K562 (cell line): ENCODE results near the gene CCDC102B. TPM values are rescaled to one million over a fixed set of nuclear protein-coding genes. Genes with fewer than 3 reads are reported as not detected.

Experiments
- FOXK2 ChIP-seq, 2 experiments: fragments of 450-650 bp; IDR thresholded peaks in 1 of 2; conservative IDR thresholded peaks in 1 of 2; 2 replicates each; pipeline ENCODE4 v1.6.1; 2016; ENCODE audit warnings: low read depth in 2 of 2, mild to moderate bottlenecking in 1 of 2
- GABPB2 ChIP-seq: fragments of 250-450 bp; sonication (Bioruptor Pico); conservative IDR thresholded peaks from 2 replicates; pipeline ENCODE4 v1.5.1; 2021; ENCODE audit warnings: mild to moderate bottlenecking
- MED1 ChIP-seq: sonication (generic); formaldehyde crosslinking; IDR thresholded peaks from 2 replicates; pipeline ENCODE4 v1.8.1; 2023; ENCODE audit warnings: missing genetic modification reagents, borderline replicate concordance
- MITF ChIP-seq: IDR thresholded peaks from 2 replicates; pipeline ENCODE4 v1.6.1; 2014; ENCODE audit warnings: antibody characterized with exemption
- NKRF ChIP-seq: fragments of 450-650 bp; IDR thresholded peaks from 2 replicates; pipeline ENCODE4 v1.6.1; 2016; ENCODE audit warnings: borderline replicate concordance
- SIN3B ChIP-seq: fragments of 450-650 bp; IDR thresholded peaks from 2 replicates; pipeline ENCODE4 v1.6.1; 2017; ENCODE audit warnings: low read depth, mild to moderate bottlenecking, moderate library complexity
- SRSF9 ChIP-seq: fragments of 200-400 bp; formaldehyde crosslinking; IDR thresholded peaks from 2 replicates; pipeline ENCODE4 v1.6.1; 2017; ENCODE audit warnings: low read depth, low read length, borderline replicate concordance
- ZC3H4 ChIP-seq: sonication (generic); formaldehyde crosslinking; IDR thresholded peaks from 2 replicates; pipeline ENCODE4 v1.9.0; 2021; ENCODE audit warnings: missing genetic modification reagents, borderline replicate concordance
- polyA plus RNA-seq, 8 experiments: library from polyadenylated mRNA; depleted of rRNA in 4 of 8; stranded (reverse) in 5 of 8; unstranded in 3 of 8; fragments of >200 nt; fragmentation: Nextera tagmentation in 2 of 8; fragmentation: Illumina TruSeq in 1 of 8; extraction: Ambion mirVana in 2 of 8; extraction: Trizol in 1 of 8; gene quantifications; 2 replicates each; pipeline versions ENCODE4 v1.2.1 to v1.2.3, GENCODE V29; 2011 to 2014; ENCODE audit warnings: inconsistent platforms in 1 of 8, missing spikeins in 1 of 8
- total RNA-seq, 7 experiments: library from RNA; depleted of rRNA in 6 of 7; stranded (reverse); fragments of >200 nt in 6 of 7; fragmentation: Illumina TruSeq in 2 of 7; extraction: Trizol in 2 of 7; gene quantifications; 2 replicates each; pipeline versions ENCODE4 v1.2.1 to v1.2.3, GENCODE V29; 2011 to 2021; ENCODE audit warnings: low replicate concordance in 1 of 7
- TF ChIP-seq, protein P1 (sequence below), 2 experiments: fragments of 450-650 bp; IDR thresholded peaks; 2 replicates each; pipeline ENCODE4 v1.6.1; 2018; ENCODE audit warnings: mild to moderate bottlenecking in 2 of 2, low read depth in 1 of 2; ENCODE audit not compliant: partially characterized antibody in 2 of 2

Gene CCDC102B
- total and polyA plus RNA-seq, 9 of the 15 experiments (the other 6 are each of a cell fraction or from before 2014, with no cell fraction given), result 0.18 to 1.5 (median 0.73) TPM

DNA sequence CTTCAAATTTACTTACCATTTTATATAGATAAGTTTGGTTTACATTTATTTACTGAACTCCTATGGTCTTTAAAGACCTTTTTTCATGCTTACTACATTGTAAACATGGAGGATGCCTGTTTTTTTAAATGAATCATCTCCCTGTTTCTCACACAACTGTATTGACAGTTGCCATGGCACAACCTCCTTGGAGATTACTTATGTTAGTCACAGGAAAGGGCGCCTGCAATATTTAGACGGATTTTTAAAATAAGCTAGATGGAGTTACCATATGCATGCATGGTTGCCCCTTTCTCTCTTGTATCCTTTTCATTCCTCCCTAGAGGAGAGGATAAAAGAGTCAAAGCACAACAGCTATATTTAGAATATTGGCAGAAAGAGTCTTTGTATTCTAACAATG lies 34.8 kb upstream of the CCDC102B start (continued):
- TF ChIP-seq, protein P1, sequence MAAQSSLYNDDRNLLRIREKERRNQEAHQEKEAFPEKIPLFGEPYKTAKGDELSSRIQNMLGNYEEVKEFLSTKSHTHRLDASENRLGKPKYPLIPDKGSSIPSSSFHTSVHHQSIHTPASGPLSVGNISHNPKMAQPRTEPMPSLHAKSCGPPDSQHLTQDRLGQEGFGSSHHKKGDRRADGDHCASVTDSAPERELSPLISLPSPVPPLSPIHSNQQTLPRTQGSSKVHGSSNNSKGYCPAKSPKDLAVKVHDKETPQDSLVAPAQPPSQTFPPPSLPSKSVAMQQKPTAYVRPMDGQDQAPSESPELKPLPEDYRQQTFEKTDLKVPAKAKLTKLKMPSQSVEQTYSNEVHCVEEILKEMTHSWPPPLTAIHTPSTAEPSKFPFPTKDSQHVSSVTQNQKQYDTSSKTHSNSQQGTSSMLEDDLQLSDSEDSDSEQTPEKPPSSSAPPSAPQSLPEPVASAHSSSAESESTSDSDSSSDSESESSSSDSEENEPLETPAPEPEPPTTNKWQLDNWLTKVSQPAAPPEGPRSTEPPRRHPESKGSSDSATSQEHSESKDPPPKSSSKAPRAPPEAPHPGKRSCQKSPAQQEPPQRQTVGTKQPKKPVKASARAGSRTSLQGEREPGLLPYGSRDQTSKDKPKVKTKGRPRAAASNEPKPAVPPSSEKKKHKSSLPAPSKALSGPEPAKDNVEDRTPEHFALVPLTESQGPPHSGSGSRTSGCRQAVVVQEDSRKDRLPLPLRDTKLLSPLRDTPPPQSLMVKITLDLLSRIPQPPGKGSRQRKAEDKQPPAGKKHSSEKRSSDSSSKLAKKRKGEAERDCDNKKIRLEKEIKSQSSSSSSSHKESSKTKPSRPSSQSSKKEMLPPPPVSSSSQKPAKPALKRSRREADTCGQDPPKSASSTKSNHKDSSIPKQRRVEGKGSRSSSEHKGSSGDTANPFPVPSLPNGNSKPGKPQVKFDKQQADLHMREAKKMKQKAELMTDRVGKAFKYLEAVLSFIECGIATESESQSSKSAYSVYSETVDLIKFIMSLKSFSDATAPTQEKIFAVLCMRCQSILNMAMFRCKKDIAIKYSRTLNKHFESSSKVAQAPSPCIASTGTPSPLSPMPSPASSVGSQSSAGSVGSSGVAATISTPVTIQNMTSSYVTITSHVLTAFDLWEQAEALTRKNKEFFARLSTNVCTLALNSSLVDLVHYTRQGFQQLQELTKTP (IDR thresholded peaks at IDR 0.05; ENCODE audit: low read depth in 1 of 2, partially characterized antibody in 2 of 2), result no peak
- TF ChIP-seq GABPB2, result no peak
- no peak for TF ChIP-seq SIN3B
- TF ChIP-seq ZC3H4 (CRISPR knock-in tag), result no peak
- no peak for TF ChIP-seq MITF
- no peak for TF ChIP-seq FOXK2 (conservative IDR thresholded peaks at IDR 0.05 in 1 of 2, IDR thresholded peaks at IDR 0.05 in 1 of 2; ENCODE audit: low read depth in 2 of 2)
- no peak for TF ChIP-seq MED1 (CRISPR knock-in tag)
- no peak for TF ChIP-seq SRSF9
- no peak for TF ChIP-seq NKRF
